NCI-H2171 (cell line): ENCODE measurements around the gene ERVW-1.
"Not testable (repeated sequence)": the region's sequence is repeated elsewhere in the genome, so short reads cannot be mapped to it uniquely, and the experiment has no call there.

ENCODE experiments used
- DNase-seq: peaks from one replicate; lab custom pipeline; 2025; lab: John Stamatoyannopoulos, UW

ERVW-1 gene

GRCh38 chr7:92468589-92468988, 9.2 kb downstream of the ERVW-1 start:
- DNase-seq = not testable (repeated sequence)

GRCh38 chr7:92466682-92467081, 11.1 kb downstream of the ERVW-1 start:
- DNase-seq = no peak

- no peak for DNase-seq
These were observed 13.2 kb downstream of the ERVW-1 start for GRCh38 chr7:92464515-92464914.

GRCh38 chr7:92462560-92462959, 15.2 kb downstream of the ERVW-1 start:
- no peak for DNase-seq

- peak; percentile 32 for DNase-seq
These were observed 16.4 kb downstream of the ERVW-1 start for GRCh38 chr7:92461027-92462003.

- no peak for DNase-seq
These were observed 17.2 kb downstream of the ERVW-1 start for GRCh38 chr7:92460510-92460909.

- DNase-seq = no peak
These were observed 17.6 kb downstream of the ERVW-1 start for GRCh38 chr7:92460109-92460508.

GRCh38 chr7:92456236-92456635, 21.5 kb downstream of the ERVW-1 start:
- no peak for DNase-seq

GRCh38 chr7:92451645-92452044, 26.1 kb downstream of the ERVW-1 start:
- no peak for DNase-seq

- DNase-seq = no peak
These were observed 29.5 kb downstream of the ERVW-1 start for GRCh38 chr7:92448205-92448747.

GRCh38 chr7:92447345-92448204, 30.2 kb downstream of the ERVW-1 start, which contains the start of gene GATAD1:
TSS of gene GATAD1 (plus strand) at chr7:92447482. CDS start at chr7:92447730, 248 bp downstream.
- peak; percentile 87 for DNase-seq

- DNase-seq = no peak
These were observed 30.8 kb downstream of the ERVW-1 start for GRCh38 chr7:92446869-92447344.

GRCh38 chr7:92442720-92443119, 35.0 kb downstream of the ERVW-1 start:
- not testable (repeated sequence) for DNase-seq

GRCh38 chr7:92437956-92438491, 39.7 kb downstream of the ERVW-1 start:
- no peak for DNase-seq

- no peak for DNase-seq
These were observed 40.9 kb downstream of the ERVW-1 start for GRCh38 chr7:92436612-92437445.

- no peak for DNase-seq
These were observed 42.2 kb downstream of the ERVW-1 start for GRCh38 chr7:92435542-92435941.

GRCh38 chr7:92433019-92433418, 44.7 kb downstream of the ERVW-1 start:
- DNase-seq = no peak

GRCh38 chr7:92432299-92432946, 45.3 kb downstream of the ERVW-1 start:
- DNase-seq = no peak

- DNase-seq = no peak
These were observed 50.6 kb downstream of the ERVW-1 start for GRCh38 chr7:92427193-92427592.

- no peak for DNase-seq
These were observed 52.3 kb downstream of the ERVW-1 start for GRCh38 chr7:92425311-92425947.
